ENCODE data around the gene TEN1. TPM values are rescaled to one million over a fixed set of nuclear protein-coding genes. Genes with fewer than 3 reads are reported as not detected.

TEN1 gene
- total and polyA plus RNA-seq, 9 of the 15 experiments (the other 6 are each of a cell fraction or from before 2014, with no cell fraction given): 1.3 to 25.7 (median 10.1) TPM

- Histone ChIP-seq H4K20me1 (replicated peaks; ENCODE audit: control insufficient read depth, insufficient read depth, low read length) (no peaks in the 10 kb centered on the region), H3K9ac (ENCODE audit: insufficient read depth in 1 of 2, low read depth in 2 of 2, low read length in 2 of 2) (0 out of 4 replicates have a peak overlapping the region, but pooled peaks of 1 of the 2 experiments have one; percentile 20), H3K9me3 (replicated peaks; ENCODE audit: control insufficient read depth, insufficient read depth, low read depth, low read length) (no peaks in the 10 kb centered on the region), H2AFZ (ENCODE audit: low read depth, low read length) (no peak overlapping the region), H3K4me2 (ENCODE audit: insufficient read depth, low read length) (no peak overlapping the region), H3K4me1 (replicated peaks in 1 of 2; ENCODE audit: control insufficient read depth in 2 of 2, insufficient read depth in 2 of 2, low read length in 2 of 2) (peaks cover 2 to 38% of the 10 kb centered on the region in 2 experiments; a peak in 4 of 5 replicates), H3K9me1 (ENCODE audit: control insufficient read depth, insufficient read depth, low read length) (no peaks in the 10 kb centered on the region), H3K27ac (ENCODE audit: extremely low read depth, low read depth, low read length) (no peak overlapping the region), H3K36me3 (ENCODE audit: control insufficient read depth, insufficient read depth, low read length) (peaks cover 16% of the 10 kb centered on the region; the same call in 2 of the 3 replicates), H3K79me2 (ENCODE audit: control insufficient read depth, insufficient read depth, low read length) (no peaks in the 10 kb centered on the region), H3K4me3 (no peak overlapping the region), H3K27me3 (ENCODE audit: control insufficient read depth in 2 of 2, insufficient read depth in 2 of 2, low read length in 2 of 2) (peaks cover 17 to 18% of the 10 kb centered on the region in 2 experiments)
- POLR2A ChIA-PET: interaction anchor here (0.7 to 1.1 kb wide), 2 partner anchors 270 to 317 kb away, joined by 3 to 4 read pairs; no protein-coding TSS in a partner anchor
- FAIRE-seq (no peak), DNase-seq (ENCODE audit: extremely low read depth in 1 of 4, low spot score in 3 of 4) (no peak), ATAC-seq (no peak)
- intact Hi-C loops (cut with micrococcal nuclease) (loop anchor here (10.0 kb wide), 1 partner anchor 249 kb away; no protein-coding TSS in a partner anchor), in situ Hi-C loops (cut with MboI) (loop anchor here (10.0 kb wide), 1 partner anchor 229 kb away; a partner anchor contains a TSS)
- BruUV-seq (replicated peaks): no TSS peak
- 73% methylated on average over 5 of the region's 6 CpGs for WGBS (ENCODE audit: insufficient coverage, low coverage, missing lambda C conversion rate)
- CTCF ChIA-PET (ENCODE audit: low intra/inter-chr PET ratio): interaction anchor here (3.7 kb wide), 1 partner anchor 98 kb away, joined by 47 read pairs; the partner anchor contains the start of gene MRPL38
- TF ChIP-seq DLX4 (CRISPR knock-in tag; IDR thresholded peaks at IDR 0.05): no peak
- TF ChIP-seq REST (IDR thresholded peaks at IDR 0.05; ENCODE audit: borderline replicate concordance): no peak
- TF ChIP-seq REST (CRISPR knock-in tag; IDR thresholded peaks at IDR 0.05; ENCODE audit: low read depth): no peak
- TF ChIP-seq ATF7 (IDR thresholded peaks at IDR 0.05): no peak
- no peak for TF ChIP-seq ZNF311 (CRISPR knock-in tag; IDR thresholded peaks at IDR 0.05)
- no peak for TF ChIP-seq EHMT2 (IDR thresholded peaks at IDR 0.05)
These were observed 24.9 kb downstream of the TEN1 start for GRCh38 chr17:76003915-76004314.
